CD4-positive, alpha-beta T cell treated with Interleukin-4 for 1 hour (primary cell): Measurements from ENCODE around the gene BMI1.

Experiments
- DNase-seq, 2 donors: peaks; one replicate each; pipeline ENCODE4 v3.0.0-alpha.2; 2020 to 2022

Gene BMI1

DNA sequence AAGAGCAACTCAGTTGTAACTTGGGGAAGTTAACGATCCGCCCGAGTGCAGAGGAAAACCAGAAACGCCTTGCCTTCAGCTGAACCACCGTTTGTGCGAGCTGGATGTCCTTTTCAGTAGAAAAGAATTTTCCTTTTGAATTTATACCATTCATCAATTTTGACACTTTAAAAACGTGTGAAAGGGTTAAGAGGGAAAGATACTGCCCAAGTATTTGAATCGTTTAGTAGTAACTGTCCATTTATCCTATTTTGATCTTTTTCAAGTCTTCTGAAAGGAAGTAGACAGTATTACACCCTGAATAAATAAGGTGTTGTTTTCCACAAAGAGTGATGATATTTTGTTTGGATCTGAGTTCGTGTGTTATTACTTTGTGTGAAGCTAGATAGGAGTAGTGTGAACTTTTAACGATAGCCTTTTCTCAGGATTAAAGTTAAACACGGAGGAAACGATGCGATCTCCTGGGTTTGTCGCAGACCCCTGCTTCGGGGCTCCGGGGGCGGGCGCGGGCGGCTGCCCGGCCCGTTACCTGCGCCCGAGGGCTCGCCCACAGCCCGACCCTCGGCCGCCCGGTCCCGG is 830 bp upstream of the BMI1 start:
- DNase-seq: peak in 1 of 2 donors; percentile 30

DNA sequence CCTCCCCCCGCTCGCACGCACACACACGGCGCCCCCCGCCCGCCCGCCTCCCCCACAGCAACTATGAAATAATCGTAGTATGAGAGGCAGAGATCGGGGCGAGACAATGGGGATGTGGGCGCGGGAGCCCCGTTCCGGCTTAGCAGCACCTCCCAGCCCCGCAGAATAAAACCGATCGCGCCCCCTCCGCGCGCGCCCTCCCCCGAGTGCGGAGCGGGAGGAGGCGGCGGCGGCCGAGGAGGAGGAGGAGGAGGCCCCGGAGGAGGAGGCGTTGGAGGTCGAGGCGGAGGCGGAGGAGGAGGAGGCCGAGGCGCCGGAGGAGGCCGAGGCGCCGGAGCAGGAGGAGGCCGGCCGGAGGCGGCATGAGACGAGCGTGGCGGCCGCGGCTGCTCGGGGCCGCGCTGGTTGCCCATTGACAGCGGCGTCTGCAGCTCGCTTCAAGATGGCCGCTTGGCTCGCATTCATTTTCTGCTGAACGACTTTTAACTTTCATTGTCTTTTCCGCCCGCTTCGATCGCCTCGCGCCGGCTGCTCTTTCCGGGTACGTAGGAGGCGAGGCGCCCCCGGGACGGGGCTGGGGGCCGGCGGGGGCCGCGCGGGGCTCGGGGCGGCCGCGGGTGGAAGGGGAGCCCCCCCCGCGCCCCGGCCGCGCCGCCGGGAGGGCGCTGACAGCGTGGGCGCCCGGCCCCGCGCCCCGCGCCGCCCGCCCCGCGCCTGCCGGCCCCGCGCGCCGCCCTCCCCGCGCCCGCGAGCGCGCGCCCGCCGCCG is 441 bp downstream of the BMI1 start:
- DNase-seq: peak; percentile 64 to 73

DNA sequence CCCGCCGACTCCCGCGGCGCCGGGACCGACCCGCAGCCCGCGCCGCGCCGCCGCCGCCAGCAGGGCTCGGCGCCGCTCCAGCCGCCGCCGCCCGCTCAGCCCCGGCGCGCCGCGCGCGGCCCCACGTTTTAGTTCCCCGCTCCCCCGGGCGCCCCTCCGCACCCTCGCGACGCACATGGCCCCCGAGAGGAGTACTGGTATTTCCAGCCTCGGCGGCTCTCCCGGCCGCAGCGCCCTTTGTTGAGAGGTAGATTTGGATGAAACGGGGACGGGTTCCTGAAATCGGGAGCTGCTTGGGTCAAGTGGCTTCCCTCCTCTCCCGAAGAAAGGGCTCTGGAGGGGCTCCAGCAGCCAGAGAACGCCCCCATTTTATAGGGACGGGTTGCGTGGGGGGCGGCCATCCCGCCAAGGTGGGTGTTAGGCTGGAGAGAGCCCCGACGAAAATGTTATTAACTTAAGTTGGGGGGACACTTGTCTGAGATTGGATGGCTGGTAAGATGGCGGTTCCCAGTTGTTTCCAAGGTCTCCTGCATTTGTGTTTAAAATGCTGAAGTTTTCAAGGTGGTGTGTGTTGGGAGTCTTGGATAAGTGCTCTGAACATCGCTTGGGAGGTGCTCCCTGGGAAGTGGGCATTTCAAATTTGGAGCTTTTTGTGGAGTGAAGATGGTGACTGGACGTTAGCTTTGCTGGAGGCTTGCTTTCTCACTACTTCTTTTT is 1.2 kb downstream of the BMI1 start:
- DNase-seq: peak in 1 of 2 donors; percentile 30

DNA sequence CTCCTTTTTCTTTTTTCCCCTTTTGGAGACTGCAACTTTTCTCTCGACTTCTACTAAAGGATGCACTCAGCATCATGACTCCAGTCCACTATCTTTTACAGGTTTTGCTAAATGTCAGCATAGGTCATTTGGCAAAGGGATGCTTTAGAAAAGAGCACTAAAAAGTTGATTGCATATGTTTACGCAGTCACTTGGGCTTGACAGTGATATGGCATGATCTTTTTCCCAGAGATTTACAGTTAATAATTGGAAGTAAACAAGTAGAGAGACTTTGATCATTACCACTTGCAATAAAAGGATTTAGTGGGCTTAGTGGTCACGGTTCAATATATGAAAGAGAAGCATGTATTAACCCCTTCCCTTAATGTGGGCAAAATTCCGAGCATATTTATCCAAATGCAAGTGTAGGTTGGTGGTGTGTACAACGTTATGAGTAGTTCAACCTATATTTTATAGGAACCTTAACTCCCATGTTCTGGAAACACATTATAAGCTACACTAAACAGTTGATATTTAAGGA is 1.8 kb downstream of the BMI1 start:
- no peak for DNase-seq

DNA sequence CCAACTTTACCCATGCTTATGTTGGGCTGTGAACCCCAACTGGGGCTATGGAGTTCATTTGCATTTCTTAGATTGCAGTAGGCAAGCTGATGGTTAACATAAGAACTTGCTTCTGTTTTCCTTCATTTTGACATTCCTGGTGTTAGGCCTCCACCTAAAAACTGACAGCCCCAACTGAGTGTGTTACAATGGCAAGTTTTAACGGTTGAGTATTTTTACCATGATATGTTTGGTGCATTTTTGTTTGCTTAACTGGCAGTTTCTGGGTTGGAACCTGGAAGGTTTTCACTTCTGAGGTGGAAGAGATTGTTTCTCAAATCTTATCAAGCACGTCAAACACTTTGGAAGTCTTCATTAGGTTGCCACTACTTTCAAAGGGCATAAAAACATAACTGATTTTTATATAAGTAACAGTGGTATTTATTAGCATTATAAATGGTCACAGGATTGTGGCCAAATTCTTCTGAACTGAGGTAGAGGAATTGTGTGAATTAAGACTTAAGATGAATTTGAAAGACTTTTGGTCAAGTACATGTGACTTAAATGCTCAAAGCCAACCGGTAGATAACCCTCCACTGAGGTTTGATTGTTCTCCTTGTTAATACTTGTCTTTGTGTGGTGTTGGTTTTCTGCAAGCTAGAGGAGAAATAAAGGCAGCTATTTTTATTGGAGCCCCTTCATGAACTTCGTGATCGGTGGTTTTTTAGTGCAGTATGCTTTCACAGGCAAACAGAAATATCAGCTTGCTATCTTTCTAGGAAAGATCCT is 2.8 kb downstream of the BMI1 start:
- no peak for DNase-seq

DNA sequence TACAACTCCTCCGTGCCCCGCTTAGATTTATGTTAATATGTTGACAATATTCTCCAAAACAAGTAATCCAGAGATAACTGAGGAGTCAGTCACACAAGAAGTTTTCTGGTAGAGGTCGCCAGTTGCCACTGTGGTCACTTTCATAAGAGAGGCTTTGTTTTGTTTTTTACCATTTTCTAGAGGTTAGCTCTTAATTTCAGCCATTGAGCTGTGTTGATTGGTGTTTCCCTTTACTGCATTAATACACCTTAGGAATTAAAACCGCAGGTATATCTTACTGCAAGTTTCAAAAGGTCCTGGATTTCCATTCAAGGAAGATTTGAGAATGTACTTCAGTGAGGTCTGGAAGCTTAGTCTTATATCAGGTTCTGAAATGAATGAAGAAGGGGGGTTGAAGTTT is 3.5 kb downstream of the BMI1 start:
- no peak for DNase-seq

DNA sequence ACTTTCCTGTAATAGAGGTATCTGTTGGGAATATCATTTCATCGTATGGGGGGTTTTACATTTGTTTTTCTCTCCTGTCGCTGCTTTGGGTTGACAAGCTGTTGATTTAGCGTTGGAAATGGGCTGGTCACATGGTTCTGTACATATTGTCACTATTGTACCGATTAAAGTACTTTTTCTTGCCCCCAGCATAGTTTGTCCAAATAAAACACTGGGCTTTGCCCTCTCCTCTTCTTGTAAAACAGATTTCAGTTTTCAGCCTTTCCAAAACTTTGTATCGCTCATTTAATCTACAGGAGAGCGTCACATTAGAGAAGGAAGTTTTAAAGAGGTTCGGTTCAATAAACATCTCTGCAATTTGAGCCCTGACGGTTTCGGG is 4.0 kb downstream of the BMI1 start:
- no peak for DNase-seq

DNA sequence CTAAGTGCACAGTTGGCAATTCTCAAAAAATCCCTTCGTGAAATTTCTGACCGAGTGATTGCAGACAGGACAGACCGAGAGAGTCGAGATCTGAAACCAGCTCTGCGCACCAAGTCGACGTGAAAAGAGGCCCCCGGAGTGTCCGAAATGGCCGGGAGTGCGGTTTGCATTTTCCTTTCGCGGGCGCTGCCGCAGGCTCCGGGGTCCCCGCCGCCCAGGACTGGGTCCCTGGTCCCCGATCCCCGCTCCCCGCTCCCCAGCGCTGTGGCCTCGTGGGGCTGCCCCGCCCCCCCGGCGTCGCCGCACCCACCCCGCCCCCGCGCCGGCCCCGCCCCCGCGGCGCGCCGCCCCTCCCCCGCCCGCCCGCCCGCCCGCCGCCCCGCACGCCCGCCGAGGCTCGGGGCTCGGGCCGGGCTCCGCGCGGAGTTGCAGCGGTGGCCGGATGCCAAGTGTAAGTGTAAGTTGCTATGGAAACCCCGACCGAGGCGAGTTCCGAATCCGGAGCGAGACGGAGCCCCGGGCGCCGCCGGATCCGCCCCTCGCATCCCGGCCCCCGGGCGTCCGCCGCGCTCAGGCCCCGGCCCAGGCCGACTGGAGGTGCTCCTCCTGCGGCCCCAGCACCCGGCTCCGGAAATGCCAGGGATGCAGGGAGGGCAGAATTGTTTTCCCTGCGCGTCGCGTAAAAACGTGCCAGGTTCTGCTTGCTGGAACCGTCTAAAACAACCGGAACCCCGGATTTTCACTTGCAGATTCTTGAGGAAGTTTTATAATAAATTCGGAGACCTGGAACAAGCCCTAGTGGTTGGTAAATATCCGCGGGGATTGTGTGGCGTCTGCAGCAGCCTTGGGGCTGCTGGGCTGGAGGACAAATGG is 4.6 kb downstream of the BMI1 start:
- DNase-seq: peak; percentile 82 to 87

DNA sequence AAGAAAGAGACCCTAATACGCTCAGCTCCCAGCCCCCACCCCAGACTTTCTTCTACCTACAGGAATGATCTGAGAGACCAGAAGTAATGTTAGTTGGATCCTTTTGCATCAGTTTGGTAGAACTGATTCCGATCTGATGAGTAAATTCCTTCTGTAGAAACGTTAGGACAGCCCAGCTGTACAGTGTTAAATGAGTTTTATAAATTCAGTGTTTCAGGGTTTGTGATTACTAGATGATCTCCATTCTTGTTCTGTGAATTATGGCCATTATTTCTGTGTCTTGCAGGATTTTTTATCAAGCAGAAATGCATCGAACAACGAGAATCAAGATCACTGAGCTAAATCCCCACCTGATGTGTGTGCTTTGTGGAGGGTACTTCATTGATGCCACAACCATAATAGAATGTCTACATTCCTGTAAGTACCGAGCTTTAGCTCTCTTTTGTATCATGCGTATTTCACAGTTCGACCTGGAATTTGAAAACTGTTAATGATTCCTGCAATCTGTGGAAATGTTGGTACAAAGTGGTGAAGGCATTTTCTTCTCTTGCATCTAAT is 5.3 kb downstream of the BMI1 start:
- no peak for DNase-seq

DNA sequence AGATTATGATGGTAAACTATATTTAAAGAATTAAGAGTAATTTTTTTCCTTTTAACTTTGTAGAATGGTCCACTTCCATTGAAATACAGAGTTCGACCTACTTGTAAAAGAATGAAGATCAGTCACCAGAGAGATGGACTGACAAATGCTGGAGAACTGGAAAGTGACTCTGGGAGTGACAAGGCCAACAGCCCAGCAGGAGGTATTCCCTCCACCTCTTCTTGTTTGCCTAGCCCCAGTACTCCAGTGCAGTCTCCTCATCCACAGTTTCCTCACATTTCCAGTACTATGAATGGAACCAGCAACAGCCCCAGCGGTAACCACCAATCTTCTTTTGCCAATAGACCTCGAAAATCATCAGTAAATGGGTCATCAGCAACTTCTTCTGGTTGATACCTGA is 8.3 kb downstream of the BMI1 start:
- DNase-seq: no peak

DNA sequence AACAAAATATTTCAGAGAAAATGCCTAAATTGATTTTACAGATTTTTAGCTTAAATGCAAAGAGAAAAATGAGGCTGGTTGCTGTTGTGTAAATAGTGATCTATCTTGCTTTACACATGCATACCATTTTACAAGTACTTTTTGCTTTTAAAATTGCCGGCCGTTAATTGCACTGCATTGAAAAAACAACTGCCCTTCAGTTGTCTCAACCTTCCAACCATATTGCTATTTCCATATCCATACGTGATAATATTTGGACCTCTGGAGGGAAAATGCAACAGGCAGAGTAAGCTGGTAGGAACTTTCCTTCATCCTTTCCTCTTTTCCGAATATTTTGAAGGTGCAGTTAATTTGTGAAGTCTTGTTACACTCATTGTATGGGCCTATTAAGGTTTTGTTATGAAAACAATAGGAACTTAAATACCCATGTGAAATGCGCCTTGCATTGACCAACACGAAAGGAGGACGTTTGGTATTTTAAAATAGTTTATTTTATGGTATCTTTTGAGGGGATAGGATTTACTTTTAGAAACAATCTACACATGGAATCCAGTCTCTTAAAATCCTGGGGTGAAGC is 11.3 kb downstream of the BMI1 start:
- DNase-seq: no peak

DNA sequence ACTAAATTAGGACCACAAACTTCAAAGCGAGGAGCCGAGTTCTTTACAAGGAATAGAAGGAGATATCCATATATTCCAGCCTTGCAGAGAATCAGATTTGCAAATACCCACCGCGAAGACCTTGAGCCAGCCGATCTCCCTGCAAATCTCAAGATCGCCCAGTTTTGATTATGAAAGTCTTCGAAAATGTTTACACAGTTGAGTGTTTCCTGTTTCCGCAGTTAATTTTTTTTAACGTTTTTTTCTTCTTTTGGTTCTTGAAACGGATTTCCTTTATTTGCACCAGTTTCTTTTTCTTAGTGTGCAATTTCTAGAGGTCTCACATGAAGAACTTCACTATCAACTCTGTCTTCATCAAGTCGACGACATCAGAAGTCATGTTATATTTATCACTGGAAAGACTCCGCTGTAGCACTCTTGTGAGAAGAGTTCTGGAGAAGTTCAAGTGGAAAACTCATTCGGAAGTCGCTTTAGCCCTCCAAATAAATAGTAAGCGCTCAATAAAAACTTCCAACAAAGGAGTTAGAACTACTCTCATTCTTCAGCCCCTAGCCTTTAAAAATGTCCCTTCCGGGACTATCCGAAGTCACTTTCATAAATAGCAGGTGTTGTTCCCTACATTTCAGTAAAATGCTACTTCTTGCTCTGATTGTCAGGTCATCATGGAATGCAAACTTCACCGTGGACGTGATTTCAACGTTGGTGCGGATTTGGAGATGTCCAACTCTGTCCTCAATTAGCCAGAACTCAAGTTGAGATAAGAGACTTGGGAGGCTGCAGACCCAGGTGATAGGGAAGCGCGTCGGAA is 12.5 kb downstream of the BMI1 start:
- DNase-seq: peak in 1 of 2 donors; percentile 72

DNA sequence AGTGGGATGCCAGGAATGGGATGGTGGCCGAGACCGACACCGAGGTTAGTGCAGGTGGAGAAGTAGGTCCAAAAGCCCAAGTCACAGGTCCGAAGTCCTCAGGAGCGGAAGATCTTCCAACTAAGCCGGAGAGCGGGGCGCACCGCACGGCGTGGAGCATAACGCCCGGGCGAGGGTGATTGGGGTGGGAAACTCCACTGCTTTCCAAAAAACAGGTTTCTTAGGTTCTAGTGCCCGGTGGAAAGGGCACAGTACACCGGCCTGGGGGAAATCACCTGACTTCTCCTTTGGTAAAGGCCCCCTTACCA is 13.0 kb downstream of the BMI1 start:
- DNase-seq: no peak

DNA sequence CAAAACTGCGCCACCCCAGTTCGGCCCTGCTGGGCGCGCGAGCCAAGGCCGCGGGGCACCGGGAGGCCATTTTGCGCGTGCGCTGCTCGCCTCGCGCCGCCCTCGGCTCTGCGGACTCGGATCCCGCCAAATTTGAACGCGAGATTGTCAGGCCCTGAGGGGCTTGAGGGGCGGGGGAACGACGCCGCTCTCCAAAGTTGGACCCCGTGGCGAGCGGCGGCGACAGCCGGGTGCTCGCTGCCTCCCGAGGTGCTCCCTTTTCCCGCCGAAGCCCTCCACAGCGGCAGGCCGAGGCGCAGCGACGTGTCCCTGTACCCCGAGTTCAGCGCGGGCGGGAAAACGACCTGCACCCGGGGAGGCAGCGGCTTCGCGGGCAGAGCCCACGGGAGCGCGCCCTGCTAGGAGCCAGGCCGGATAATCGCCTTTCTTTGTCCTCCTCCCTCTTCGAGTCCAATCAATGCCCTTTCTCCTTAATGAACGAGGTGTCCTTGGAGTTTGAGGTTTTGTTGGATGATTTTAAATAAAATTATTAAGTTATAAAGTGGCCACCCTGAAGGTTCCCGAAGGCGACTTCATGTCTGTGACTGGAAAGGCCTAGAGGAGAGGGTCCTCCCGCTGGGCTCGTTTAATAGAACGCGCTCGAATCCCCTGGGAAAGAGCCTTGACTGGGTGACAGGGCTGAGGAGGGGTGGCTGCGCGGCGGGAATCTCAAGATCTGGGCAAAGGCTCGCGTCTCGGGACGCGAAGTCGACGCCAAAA is 13.7 kb downstream of the BMI1 start:
- peak in 1 of 2 donors; percentile 23 for DNase-seq

DNA sequence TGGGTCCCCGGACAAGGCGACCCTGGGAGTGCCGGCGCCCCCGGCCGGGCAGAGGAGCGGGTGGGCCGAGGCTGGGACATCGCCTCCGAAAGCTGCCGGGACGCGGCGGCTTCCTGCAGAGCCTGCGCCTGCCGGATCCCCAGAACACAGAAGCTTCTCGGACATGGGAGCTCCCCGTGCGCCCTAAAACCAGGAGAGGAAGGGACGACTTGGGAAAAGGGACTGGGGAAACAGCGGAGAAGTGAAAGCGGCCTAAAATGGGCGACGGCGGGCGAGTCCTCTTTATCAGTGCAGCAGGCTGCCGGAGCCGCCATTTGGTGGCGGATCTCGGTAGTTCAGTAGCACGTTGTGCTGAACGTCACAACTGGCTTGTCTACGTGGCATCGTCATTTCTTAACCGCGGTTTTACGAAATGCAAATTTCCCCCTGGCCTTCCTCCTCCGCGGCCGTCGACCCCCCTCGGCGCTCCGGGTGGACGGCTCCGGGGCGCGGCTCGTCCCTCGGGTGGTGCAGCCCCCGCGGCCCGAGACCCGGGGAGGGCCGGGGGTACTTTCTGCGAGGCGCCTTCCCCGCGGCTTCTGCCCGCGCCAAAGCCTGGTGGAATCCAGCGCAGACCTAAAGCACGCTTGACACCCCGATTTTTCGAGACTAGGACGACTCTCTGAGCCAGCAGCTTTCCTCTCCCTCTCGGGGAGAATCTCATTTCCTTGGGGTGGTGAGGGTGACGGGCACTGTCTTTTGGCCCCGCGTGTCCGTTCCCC is 14.5 kb downstream of the BMI1 start:
- peak; percentile 84 to 86 for DNase-seq

DNA sequence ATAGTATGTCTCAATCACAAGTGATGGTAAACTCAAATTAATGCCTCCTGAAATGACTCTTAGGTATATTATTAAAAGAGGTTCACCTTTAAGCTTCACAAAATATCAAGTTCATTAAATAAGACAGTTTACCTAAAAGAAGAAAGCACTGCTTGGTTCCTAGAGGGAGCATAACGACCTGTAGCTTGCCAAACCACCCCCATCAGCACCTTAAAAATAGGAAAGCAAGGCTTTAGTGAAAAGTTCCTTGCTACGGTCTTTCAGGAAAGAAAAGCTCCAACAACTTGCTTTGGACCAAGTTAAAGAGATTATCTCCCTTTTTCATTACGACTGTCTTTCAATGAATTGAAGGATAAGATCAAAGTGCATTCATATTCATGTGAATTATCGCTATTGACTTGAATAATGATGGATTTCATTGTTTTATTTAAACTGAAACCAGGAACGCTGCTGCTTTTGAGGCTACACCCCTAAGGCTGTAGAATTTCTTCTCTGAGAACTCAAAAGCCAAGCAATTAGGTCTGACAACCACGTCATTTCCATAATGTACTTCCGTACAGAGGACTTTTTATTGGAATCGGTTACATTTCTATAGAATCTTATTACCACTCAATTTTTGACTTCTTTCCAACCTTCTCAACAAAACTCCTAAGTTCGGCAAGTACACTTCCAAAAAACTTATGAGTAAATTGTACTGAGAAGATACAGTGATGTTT is 17.4 kb downstream of the BMI1 start:
- no peak for DNase-seq

DNA sequence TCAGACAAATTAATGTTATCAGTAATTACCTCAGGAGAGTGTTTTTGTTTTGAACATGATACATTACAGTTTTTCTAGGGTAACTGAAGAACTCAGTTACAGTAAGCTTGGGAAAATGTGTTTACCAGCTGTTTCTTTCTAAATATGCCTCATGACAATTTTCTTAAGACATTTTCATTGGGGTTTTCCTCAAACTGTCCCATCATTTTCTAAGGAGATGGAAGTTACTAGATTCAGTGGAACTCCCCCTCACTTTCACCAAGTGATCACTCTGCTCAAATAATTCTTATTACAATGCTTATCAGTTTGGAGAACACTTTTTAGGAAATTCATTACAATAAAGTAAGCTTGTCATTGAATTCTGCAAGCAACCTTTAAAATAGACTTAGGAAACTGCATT is 18.0 kb downstream of the BMI1 start:
- no peak for DNase-seq

DNA sequence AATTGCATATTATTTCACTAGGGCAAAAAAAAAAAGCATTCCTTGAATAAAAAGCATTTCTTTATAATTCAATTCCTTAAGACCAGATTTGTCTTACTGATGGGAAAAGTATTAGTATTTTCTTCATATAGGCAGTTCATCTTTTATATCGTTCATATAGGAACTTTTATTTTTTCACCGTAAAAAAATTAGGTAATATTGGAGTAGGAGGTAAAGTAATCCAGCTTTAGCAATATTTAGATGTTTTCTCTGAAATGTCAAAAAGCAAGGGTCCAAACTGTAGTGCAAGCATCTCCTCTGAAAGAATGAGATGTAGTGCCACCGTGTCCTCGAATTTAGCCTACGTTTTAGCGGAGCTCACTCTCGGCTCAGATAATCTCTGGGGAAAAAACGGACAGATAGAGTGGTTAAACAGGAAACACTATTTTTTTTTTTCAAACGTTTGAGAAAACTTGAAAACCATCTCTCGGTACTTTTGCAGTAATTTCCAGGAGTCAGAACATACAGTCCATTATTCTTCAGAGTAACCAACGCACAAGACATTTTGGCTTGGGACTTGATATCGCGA is 18.9 kb downstream of the BMI1 start:
- no peak for DNase-seq
